Tibial nerve (tissue), 4 donors: ENCODE results near the gene TRIM39. TPM values are rescaled to one million over a fixed set of nuclear protein-coding genes. Genes with fewer than 3 reads are reported as not detected.

Experiments used
- DNase-seq, 2 donors: peaks; one replicate each; pipeline ENCODE4 v3.0.0-alpha.2; 2019; ENCODE audit warnings: low spot score in 2 of 2
- H3K27ac ChIP-seq, 4 donors: fragments of 200-600 bp; sonication (generic) in 3 of 4; one replicate each; pipeline ENCODE4 v1.5.1; 2017 to 2019; ENCODE audit warnings: mild to moderate bottlenecking in 1 of 4
- H3K27me3 ChIP-seq, 2 donors: fragments of 200-600 bp; sonication (generic) in 1 of 2; one replicate each; pipeline versions ENCODE4 v1.5.1 to v1.6.0; 2017 to 2019
- H3K36me3 ChIP-seq, 3 donors: fragments of 200-600 bp; sonication (generic); one replicate each; pipeline ENCODE4 v1.5.1; 2018 to 2019
- H3K4me1 ChIP-seq, 4 donors: fragments of 200-600 bp; sonication (generic) in 3 of 4; one replicate each; pipeline ENCODE4 v1.5.1; 2017 to 2019
- H3K4me3 ChIP-seq, 4 donors: fragments of 200-600 bp; sonication (generic) in 3 of 4; one replicate each; pipeline ENCODE4 v1.5.1; 2017 to 2019; ENCODE audit warnings: mild to moderate bottlenecking in 1 of 4, moderate library complexity in 1 of 4
- H3K9me3 ChIP-seq, 4 donors: fragments of 200-600 bp; sonication (generic) in 3 of 4; one replicate each; pipeline ENCODE4 v1.5.1; 2017 to 2019
- EP300 ChIP-seq, 2 donors: sonication (generic); formaldehyde crosslinking; IDR thresholded peaks; one replicate each; pipeline ENCODE4 v1.6.1; 2017; ENCODE audit warnings: antibody characterized with exemption in 2 of 2, mild to moderate bottlenecking in 1 of 2
- POLR2A ChIP-seq, 2 donors: fragments of 450-650 bp; IDR thresholded peaks; one replicate each; pipeline ENCODE4 v1.6.1; 2017; ENCODE audit warnings: antibody characterized with exemption in 2 of 2, mild to moderate bottlenecking in 2 of 2, moderate library complexity in 2 of 2
- WGBS, 2 donors: methylation state at CpG; one replicate each; pipeline ENCODE4 v1.1.5; 2018; 5-methylcytosine and 5-hydroxymethylcytosine counted together
- small RNA-seq: library from RNA; depleted of rRNA; stranded (forward); fragments of <200 nt; gene quantifications from one replicate; pipeline ENCODE3, GENCODE V24; 2016
- total RNA-seq, 4 donors: library from RNA; depleted of rRNA; stranded (reverse); fragments of >200 nt; gene quantifications; one replicate each; pipeline ENCODE4 v1.1.0, GENCODE V29; 2016
- TF ChIP-seq, protein P1 (sequence below), 5 experiments: fragments of 200-600 bp in 3 of 5; fragments of 450-650 bp in 2 of 5; sonication (generic) in 3 of 5; IDR thresholded peaks; one replicate each; pipeline ENCODE4 v1.5.1; 2016 to 2019; ENCODE audit warnings: antibody characterized with exemption in 5 of 5, mild to moderate bottlenecking in 3 of 5, moderate library complexity in 2 of 5

The TRIM39 gene
- total RNA-seq, 4 donors from 2014 or later, result 8.1 to 22.2 (median 13.9) TPM

DNA sequence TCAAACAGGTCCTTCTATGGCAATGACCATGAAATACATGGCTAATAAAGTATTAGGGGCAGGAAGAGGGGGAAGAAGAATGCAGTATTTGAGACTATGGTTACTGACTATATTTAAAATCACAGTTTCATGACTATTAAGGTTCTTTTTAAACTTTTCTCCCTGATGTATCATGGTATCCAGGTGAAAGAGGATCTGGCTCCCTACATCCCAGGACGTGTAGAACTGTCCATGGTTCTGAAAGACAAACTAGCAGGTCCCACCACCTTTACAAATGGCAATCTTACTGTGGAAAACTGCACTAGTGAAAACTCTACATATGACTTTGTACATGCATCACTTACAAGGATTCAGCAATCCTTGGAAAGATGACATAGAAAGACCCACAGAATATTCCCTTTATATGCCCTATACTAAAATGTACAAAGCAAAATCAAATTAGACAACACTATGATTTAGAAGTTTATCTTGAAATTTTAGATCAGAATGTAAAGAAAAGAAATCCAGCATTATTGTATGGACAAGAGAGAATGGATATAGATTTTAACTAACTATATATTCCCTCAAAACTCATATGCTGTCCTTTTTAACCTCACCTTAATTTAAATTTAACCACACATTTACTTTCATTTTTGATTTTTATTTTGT, 51.7 kb downstream of the TRIM39 start:
- Histone ChIP-seq H3K4me1 (no peaks in the 10 kb centered on the region), H3K27me3 (peaks cover 0 to 22% of the 10 kb centered on the region in 2 donors), H3K27ac (no peak overlapping the region), H3K9me3 (no peaks in the 10 kb centered on the region), H3K36me3 (no peaks in the 10 kb centered on the region), H3K4me3 (no peak overlapping the region)
- DNase-seq, result no peak
- no peak for TF ChIP-seq POLR2A (IDR thresholded peaks at IDR 0.05)
- TF ChIP-seq EP300 (IDR thresholded peaks at IDR 0.05), result no peak
- TF ChIP-seq, protein P1, sequence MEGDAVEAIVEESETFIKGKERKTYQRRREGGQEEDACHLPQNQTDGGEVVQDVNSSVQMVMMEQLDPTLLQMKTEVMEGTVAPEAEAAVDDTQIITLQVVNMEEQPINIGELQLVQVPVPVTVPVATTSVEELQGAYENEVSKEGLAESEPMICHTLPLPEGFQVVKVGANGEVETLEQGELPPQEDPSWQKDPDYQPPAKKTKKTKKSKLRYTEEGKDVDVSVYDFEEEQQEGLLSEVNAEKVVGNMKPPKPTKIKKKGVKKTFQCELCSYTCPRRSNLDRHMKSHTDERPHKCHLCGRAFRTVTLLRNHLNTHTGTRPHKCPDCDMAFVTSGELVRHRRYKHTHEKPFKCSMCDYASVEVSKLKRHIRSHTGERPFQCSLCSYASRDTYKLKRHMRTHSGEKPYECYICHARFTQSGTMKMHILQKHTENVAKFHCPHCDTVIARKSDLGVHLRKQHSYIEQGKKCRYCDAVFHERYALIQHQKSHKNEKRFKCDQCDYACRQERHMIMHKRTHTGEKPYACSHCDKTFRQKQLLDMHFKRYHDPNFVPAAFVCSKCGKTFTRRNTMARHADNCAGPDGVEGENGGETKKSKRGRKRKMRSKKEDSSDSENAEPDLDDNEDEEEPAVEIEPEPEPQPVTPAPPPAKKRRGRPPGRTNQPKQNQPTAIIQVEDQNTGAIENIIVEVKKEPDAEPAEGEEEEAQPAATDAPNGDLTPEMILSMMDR (IDR thresholded peaks at IDR 0.05), result no peak
- 0 to 3% methylated on average over 1 of the region's 1 CpG for WGBS, 2 donors

DNA sequence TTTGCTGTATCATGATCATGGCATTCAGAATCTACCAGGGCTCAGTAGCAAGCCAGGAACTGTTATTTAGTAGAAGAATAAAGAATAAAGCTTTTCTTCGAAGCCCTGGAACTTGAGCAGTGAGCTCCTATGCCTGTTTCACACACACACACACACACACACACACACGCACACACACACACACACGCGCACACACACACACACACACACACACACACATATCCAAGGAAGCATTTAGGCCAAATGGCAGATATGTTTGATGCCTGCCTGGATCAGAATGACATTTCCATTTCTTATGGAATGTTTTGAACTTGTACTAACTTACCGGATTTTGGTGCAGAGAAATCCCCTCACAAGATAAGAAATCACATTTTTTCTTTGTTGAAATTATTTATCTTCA, 53.7 kb downstream of the TRIM39 start:
- no peak for DNase-seq
- H3K4me1 ChIP-seq, result no peaks in the 10 kb centered on the region
- peaks cover 0 to 38% of the 10 kb centered on the region in 2 donors for H3K27me3 ChIP-seq
- no peak for TF ChIP-seq POLR2A (IDR thresholded peaks at IDR 0.05)
- TF ChIP-seq EP300 (IDR thresholded peaks at IDR 0.05), result no peak
- TF ChIP-seq, protein P1 (IDR thresholded peaks at IDR 0.05), result no peak
- WGBS, 2 donors, result 48 to 56% methylated on average over 5 of the region's 5 CpGs
- H3K9me3 ChIP-seq, result no peaks in the 10 kb centered on the region
- H3K4me3 ChIP-seq, result no peak overlapping the region
- H3K36me3 ChIP-seq, result no peaks in the 10 kb centered on the region
- no peak overlapping the region for H3K27ac ChIP-seq

DNA sequence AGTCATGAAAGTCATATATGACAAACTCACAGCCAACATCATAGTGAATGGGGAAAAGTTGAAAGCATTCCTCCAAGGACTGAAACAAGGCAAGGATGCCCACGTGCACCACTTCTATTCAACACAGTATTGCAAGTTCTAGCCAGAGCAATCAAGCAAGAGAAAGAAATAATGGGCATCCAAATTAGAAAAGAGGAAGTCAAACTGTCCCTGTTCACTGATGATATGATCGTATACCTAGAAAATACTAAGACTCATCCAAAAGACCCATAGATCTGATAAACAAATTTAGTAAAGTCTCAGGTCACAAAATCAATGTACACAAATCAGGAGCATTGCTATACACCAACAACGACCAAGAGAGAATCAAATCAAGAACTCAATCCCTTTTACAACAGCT, 59.4 kb downstream of the TRIM39 start:
- DNase-seq, result no peak
- no peaks in the 10 kb centered on the region for H3K4me1 ChIP-seq
- no peak overlapping the region for H3K27ac ChIP-seq
- no peak overlapping the region for H3K4me3 ChIP-seq
- peaks cover 0 to 43% of the 10 kb centered on the region in 2 donors for H3K27me3 ChIP-seq
- no peaks in the 10 kb centered on the region for H3K9me3 ChIP-seq
- no peaks in the 10 kb centered on the region for H3K36me3 ChIP-seq
- 51 to 54% methylated on average over 3 of the region's 3 CpGs for WGBS, 2 donors
- TF ChIP-seq, protein P1 (IDR thresholded peaks at IDR 0.05), result no peak
- TF ChIP-seq EP300 (IDR thresholded peaks at IDR 0.05) (no peak), POLR2A (IDR thresholded peaks at IDR 0.05) (no peak)

DNA sequence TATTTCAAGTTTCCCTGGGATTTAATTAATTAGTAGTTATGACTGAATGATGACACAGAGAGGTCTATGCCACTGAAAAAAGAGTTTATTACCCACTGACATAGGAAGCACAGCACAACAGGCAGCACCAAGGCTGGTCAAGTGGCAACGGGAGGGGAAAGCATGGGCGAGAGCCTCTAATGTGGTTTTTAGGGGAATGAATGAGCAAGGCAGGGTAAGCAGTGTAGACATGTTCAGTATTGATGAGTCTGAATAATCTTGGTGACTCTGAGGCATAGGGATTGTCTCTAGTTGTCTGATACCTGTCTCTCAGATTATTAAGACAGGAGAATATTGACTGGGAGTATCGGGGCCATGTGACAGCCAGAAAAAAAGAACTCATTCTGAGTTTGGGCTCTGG, 64.5 kb downstream of the TRIM39 start:
- H3K27ac ChIP-seq, result no peak overlapping the region
- H3K27me3 ChIP-seq, result peaks cover 0 to 55% of the 10 kb centered on the region in 2 donors

More for the DNA sequence above, 64.5 kb downstream of the TRIM39 start:
- TF ChIP-seq, protein P1 (IDR thresholded peaks at IDR 0.05), result no peak
- TF ChIP-seq EP300 (IDR thresholded peaks at IDR 0.05), result no peak
- no peak for TF ChIP-seq POLR2A (IDR thresholded peaks at IDR 0.05)
- DNase-seq, result no peak
- H3K36me3 ChIP-seq, result no peaks in the 10 kb centered on the region
- no peaks in the 10 kb centered on the region for H3K4me1 ChIP-seq
- WGBS, 2 donors, result 63 to 66% methylated on average over 3 of the region's 3 CpGs
- H3K9me3 ChIP-seq, result no peaks in the 10 kb centered on the region
- H3K4me3 ChIP-seq, result no peak overlapping the region

Small RNA genes lying within 50 kb of the gene (small RNA-seq; reads per million reads assigned to genes)
- gene HLA-N, result not detected

Other genes with a start within 250 kb of the TRIM39 start
- gene TRIM31, start 213.8 kb upstream of the TRIM39 start, total RNA-seq, result not detected
- not detected for gene TRIM40, start 190.8 kb upstream of the TRIM39 start, total RNA-seq
- gene TRIM10, start 165.7 kb upstream of the TRIM39 start, total RNA-seq, result not detected
- gene TRIM15, start 163.4 kb upstream of the TRIM39 start, total RNA-seq, result not detected
- gene TRIM26, start 113.5 kb upstream of the TRIM39 start, total RNA-seq, result 10 to 100 TPM; 26.9 to 46.8 (median 37.6) TPM
- 100 to 1,000 TPM in 2 of 4 donors, 10 to 100 TPM in 2; 48.6 to 120 (median 97.0) TPM for gene RPP21, start 18.2 kb downstream of the TRIM39 start, total RNA-seq
- gene HLA-E, start 162.6 kb downstream of the TRIM39 start, total RNA-seq, result 100 to 1,000 TPM; 483 to 900 (median 631) TPM
- 10 to 100 TPM; 38.1 to 45.2 (median 44.3) TPM for gene GNL1, start 229.6 kb downstream of the TRIM39 start, total RNA-seq
- gene PRR3, start 230.4 kb downstream of the TRIM39 start, total RNA-seq, result 10 to 100 TPM in 1 of 4 donors, 1 to 10 TPM in 3; 8.0 to 10.3 (median 8.8) TPM
- gene ABCF1, start 244.5 kb downstream of the TRIM39 start, total RNA-seq, result 10 to 100 TPM; 31.4 to 64.5 (median 36.9) TPM